Glutamatergic neuron (in vitro differentiated cells): ENCODE data around the gene KCNK13. TPM values are rescaled to one million over a fixed set of nuclear protein-coding genes. Genes with fewer than 3 reads are reported as not detected.
"Not testable (repeated sequence)": the region's sequence is repeated elsewhere in the genome, so short reads cannot be mapped to it uniquely, and the experiment has no call there.

Experiments
- DNase-seq: peaks from one replicate; pipeline ENCODE4 v3.0.0; 2022
- H3K27ac Mint-ChIP-seq: one replicate; pipeline ENCODE4 v1.8.0; 2020; ENCODE audit warnings: mild to moderate bottlenecking, mixed read lengths, inconsistent platforms; ENCODE audit not compliant: unreplicated experiment
- H3K27me3 Mint-ChIP-seq: one replicate; pipeline ENCODE4 v1.8.0; 2020; ENCODE audit warnings: mild to moderate bottlenecking, moderate library complexity, mixed read lengths, inconsistent platforms; ENCODE audit not compliant: unreplicated experiment
- H3K36me3 Mint-ChIP-seq: one replicate; pipeline ENCODE4 v1.8.0; 2020; ENCODE audit warnings: mild to moderate bottlenecking, mixed read lengths, inconsistent platforms; ENCODE audit not compliant: unreplicated experiment
- H3K4me1 Mint-ChIP-seq: one replicate; pipeline ENCODE4 v1.8.0; 2020; ENCODE audit warnings: mild to moderate bottlenecking, low read depth, mixed read lengths, inconsistent platforms; ENCODE audit not compliant: unreplicated experiment
- H3K4me3 Mint-ChIP-seq: one replicate; pipeline ENCODE4 v1.8.0; 2020; ENCODE audit warnings: mild to moderate bottlenecking, mixed read lengths, inconsistent platforms; ENCODE audit not compliant: unreplicated experiment
- H3K9me3 Mint-ChIP-seq: one replicate; pipeline ENCODE4 v1.8.0; 2020; ENCODE audit warnings: mild to moderate bottlenecking, moderate library complexity, mixed read lengths, inconsistent platforms; ENCODE audit not compliant: unreplicated experiment
- total RNA-seq: library from RNA; stranded (reverse); fragmentation: NEBNext Ultra II Directional; extraction: Animal tissue kit (Norgen Biotek cat#: 25700); gene quantifications from one replicate; pipeline ENCODE4 v1.2.1, GENCODE V29; 2021; ENCODE audit not compliant: unreplicated experiment
- TF ChIP-seq, protein P1 (sequence below): fragments of 200-600 bp; sonication (generic); IDR thresholded peaks from one replicate; pipeline ENCODE4 v1.5.0; 2021; ENCODE audit not compliant: partially characterized antibody, unreplicated experiment

The KCNK13 gene
- total RNA-seq, 1 donor from 2014 or later = not detected

DNA sequence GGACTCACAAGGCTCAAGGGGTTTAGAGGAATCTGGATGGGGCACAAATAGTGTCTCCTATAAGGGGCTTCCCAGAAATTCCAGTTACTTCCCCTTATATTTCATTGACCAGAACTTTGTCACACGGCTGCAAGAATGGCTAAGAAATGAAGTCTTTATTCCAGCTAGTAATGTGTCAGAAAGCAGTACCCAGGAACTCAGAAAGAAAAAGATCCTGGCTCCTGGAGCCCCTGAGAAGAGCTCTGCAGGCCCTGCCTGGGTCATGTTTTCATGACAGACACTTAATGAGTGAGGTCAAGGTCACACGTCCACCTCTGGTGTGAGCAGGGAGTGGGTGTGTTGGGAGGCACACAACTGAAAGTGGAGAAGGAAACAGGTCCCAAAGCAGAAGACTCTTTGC, 17.8 kb downstream of the KCNK13 start:
- no peaks in the 10 kb centered on the region for H3K36me3 Mint-ChIP-seq
- no peaks in the 10 kb centered on the region for H3K4me1 Mint-ChIP-seq
- H3K27ac Mint-ChIP-seq = no peak overlapping the region
- TF ChIP-seq, protein P1, sequence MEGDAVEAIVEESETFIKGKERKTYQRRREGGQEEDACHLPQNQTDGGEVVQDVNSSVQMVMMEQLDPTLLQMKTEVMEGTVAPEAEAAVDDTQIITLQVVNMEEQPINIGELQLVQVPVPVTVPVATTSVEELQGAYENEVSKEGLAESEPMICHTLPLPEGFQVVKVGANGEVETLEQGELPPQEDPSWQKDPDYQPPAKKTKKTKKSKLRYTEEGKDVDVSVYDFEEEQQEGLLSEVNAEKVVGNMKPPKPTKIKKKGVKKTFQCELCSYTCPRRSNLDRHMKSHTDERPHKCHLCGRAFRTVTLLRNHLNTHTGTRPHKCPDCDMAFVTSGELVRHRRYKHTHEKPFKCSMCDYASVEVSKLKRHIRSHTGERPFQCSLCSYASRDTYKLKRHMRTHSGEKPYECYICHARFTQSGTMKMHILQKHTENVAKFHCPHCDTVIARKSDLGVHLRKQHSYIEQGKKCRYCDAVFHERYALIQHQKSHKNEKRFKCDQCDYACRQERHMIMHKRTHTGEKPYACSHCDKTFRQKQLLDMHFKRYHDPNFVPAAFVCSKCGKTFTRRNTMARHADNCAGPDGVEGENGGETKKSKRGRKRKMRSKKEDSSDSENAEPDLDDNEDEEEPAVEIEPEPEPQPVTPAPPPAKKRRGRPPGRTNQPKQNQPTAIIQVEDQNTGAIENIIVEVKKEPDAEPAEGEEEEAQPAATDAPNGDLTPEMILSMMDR = no peak
- H3K4me3 Mint-ChIP-seq = no peak overlapping the region
- no peak for DNase-seq
- H3K9me3 Mint-ChIP-seq = no peaks in the 10 kb centered on the region
- peaks cover 4% of the 10 kb centered on the region for H3K27me3 Mint-ChIP-seq

DNA sequence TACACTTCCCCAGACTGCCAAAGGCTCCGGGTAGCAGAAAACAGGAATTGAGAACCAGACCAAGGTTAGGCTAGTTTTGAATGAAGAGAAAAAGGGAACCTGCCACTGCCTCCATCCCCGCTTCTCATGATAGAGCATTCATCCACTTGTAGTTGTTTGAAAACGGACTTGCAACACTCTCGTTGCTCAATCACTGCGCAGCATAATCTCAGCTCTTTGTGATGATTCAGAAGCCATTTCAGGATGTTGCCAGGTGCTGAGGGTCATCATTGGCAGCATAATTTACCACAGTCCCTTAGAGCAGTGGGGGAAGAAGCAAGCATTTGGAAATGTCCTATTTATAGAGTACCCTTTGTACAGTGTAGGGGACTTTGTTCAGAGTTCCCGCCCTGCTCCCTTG, 25.6 kb downstream of the KCNK13 start:
- Mint-ChIP-seq H3K9me3 (peaks cover 1% of the 10 kb centered on the region), H3K36me3 (peaks cover 7% of the 10 kb centered on the region), H3K27ac (no peak overlapping the region), H3K4me1 (peaks cover 2% of the 10 kb centered on the region), H3K27me3 (peaks cover 2% of the 10 kb centered on the region), H3K4me3 (no peak overlapping the region)
- TF ChIP-seq, protein P1 = no peak
- no peak for DNase-seq

DNA sequence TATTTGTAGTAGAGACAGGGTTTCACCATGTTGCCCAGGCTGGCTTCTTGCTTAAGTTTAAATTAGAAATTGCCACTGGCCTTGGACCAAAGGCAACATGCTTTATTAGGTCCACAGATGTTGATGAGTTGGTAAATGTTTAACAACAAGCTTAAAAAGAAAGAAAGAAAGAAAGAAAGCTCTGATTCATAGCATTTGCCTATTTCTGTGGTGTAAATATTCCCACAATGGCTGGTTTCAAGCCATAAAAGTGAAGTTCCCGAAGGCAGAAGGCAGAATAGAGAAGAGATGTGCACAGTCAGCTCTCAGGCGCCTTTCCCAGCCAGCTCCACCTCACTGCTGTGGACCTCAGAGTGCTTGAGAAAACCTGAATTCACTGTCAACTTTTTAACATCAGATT, 26.4 kb downstream of the KCNK13 start:
- Mint-ChIP-seq H3K4me3 (no peak overlapping the region), H3K9me3 (peaks cover 1% of the 10 kb centered on the region), H3K27ac (no peak overlapping the region), H3K27me3 (peaks cover 2% of the 10 kb centered on the region), H3K36me3 (peaks cover 7% of the 10 kb centered on the region), H3K4me1 (peaks cover 2% of the 10 kb centered on the region)
- no peak for DNase-seq
- TF ChIP-seq, protein P1 = no peak

DNA sequence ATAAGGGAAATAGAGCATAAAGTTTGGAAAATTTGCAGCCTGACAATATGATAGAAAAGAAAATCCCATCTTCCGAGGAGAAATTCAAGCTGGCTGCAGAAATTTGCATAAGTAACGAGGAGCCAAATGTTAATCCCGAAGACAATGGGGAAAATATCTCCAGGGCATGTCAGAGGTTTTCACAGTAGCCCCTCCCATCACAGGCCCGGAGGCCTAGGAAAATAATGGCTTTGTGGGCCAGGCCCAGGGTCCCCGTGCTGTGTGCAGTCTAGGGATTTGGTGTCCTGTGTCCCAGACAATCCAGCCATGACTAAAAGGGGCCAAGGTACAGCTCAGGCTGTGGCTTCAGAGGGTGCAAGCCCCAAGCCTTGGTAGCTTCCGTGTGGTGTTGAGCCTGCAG, 27.7 kb downstream of the KCNK13 start:
- DNase-seq, H3K9me3 Mint-ChIP-seq, H3K36me3 Mint-ChIP-seq, H3K27me3 Mint-ChIP-seq, H3K4me1 Mint-ChIP-seq, H3K27ac Mint-ChIP-seq, H3K4me3 Mint-ChIP-seq: not testable (repeated sequence)

DNA sequence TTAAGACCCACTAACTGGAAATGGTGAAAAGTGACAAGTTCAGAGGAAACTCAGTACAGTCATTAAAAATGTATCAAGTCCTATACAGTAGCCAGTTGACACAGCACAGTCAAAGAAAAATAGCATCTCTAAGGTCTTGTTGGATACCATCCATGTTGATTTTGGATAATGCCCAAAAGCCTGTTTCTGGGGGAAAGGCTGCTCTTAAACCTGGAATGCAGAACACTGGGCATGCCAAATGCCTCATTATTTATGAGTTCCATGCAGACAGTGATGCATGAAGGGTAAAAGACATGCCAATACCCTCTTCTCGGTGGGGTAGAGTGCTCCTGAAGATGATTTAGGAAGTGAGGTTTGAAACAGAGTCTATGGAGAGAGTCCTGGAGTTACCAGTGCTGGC, 29.6 kb downstream of the KCNK13 start:
- Mint-ChIP-seq H3K27ac (no peak overlapping the region), H3K4me1 (peaks cover 2% of the 10 kb centered on the region), H3K27me3 (peaks cover 2% of the 10 kb centered on the region), H3K9me3 (no peaks in the 10 kb centered on the region), H3K4me3 (no peak overlapping the region), H3K36me3 (peaks cover 7% of the 10 kb centered on the region)
- no peak for DNase-seq
- TF ChIP-seq, protein P1 = no peak
